LNCAP (cell line): ENCODE data around the gene EXOC2.

Experiments used
- CTCF ChIP-seq: fragments of 450-650 bp; IDR thresholded peaks from 2 replicates; pipeline ENCODE4 v1.5.1; 2017; ENCODE audit warnings: mild to moderate bottlenecking

Gene EXOC2

GRCh38 chr6:496649-497048 is 196.3 kb downstream of the EXOC2 start:
- TF ChIP-seq CTCF: no peak

GRCh38 chr6:494394-494793 is 198.5 kb downstream of the EXOC2 start:
- TF ChIP-seq CTCF: no peak

- no peak for TF ChIP-seq CTCF
These were observed 199.1 kb downstream of the EXOC2 start for GRCh38 chr6:493840-494239.

- no peak for TF ChIP-seq CTCF
These were observed 200.0 kb downstream of the EXOC2 start for GRCh38 chr6:492816-493414.

GRCh38 chr6:492178-492577 is 200.8 kb downstream of the EXOC2 start:
- TF ChIP-seq CTCF: no peak

- no peak for TF ChIP-seq CTCF
These were observed 201.7 kb downstream of the EXOC2 start for GRCh38 chr6:491233-491632.

- no peak for TF ChIP-seq CTCF
These were observed 202.5 kb downstream of the EXOC2 start for GRCh38 chr6:490251-491037.
